ENCODE results near the gene PGC.

GRCh38 chr6:41704028-41704427, 43.2 kb downstream of the PGC start:
- TF ChIP-seq CTCF (IDR thresholded peaks at IDR 0.05; ENCODE audit: low read depth, low read length) (no peak), POLR2A (IDR thresholded peaks at IDR 0.05; ENCODE audit: extremely low read depth, insufficient read length) (no peak), MAX (IDR thresholded peaks at IDR 0.05; ENCODE audit: low read depth, low read length) (no peak), MYC (IDR thresholded peaks at IDR 0.05; ENCODE audit: low read depth, low read length) (no peak)
